ENCODE results near the gene RAD51D. TPM values are rescaled to one million over a fixed set of nuclear protein-coding genes. Genes with fewer than 3 reads are reported as not detected.
"Not testable (repeated sequence)": the region's sequence is repeated elsewhere in the genome, so short reads cannot be mapped to it uniquely, and the experiment has no call there.

The RAD51D gene
- total and polyA plus RNA-seq, 3 experiments from 2014 or later: 11.9 to 29.8 (median 27.5) TPM

- Mint-ChIP-seq H3K4me1 (peaks cover 0 to 5% (median 0%) of the 10 kb centered on the region in 3 donors), H3K27ac (peak overlapping the region in 1 of 8 donors; percentile 74), H3K36me3 (peaks cover 15 to 76% (median 32%) of the 10 kb centered on the region in 3 donors), H3K27me3 (no peaks in the 10 kb centered on the region), H3K9me3 (no peaks in the 10 kb centered on the region), H3K4me3 (no peak overlapping the region)
- Histone ChIP-seq H3K27ac (ENCODE audit: low read depth, low read length) (no peak overlapping the region), H3K4me1 (ENCODE audit: insufficient read depth, low read length) (no peaks in the 10 kb centered on the region), H3K9me3 (ENCODE audit: low read length) (no peaks in the 10 kb centered on the region), H3K36me3 (ENCODE audit: insufficient read depth, low read length) (peaks cover 8% of the 10 kb centered on the region), H3K4me3 (ENCODE audit: low read length) (no peak overlapping the region), H3K27me3 (ENCODE audit: insufficient read depth, low read length, poor library complexity, severe bottlenecking) (no peaks in the 10 kb centered on the region)
- POLR2A ChIA-PET: no interaction called here
- no peak for DNase-seq
- CTCF ChIA-PET: interaction anchor here (0.9 to 2.1 kb wide), 2 partner anchors 12 to 18 kb away, joined by 4 to 8 read pairs; partner anchors contain the start of gene RAD51D
Observed at GRCh38 chr17:35101725-35102124, 17.9 kb downstream of the RAD51D start.

GRCh38 chr17:35101036-35101435 lies 18.6 kb downstream of the RAD51D start:
- CTCF ChIA-PET: interaction anchor here (1.5 kb wide), 1 partner anchor 11 kb away, joined by 5 read pairs; no protein-coding TSS in a partner anchor
- H3K4me3 Mint-ChIP-seq: no peak overlapping the region
- peaks cover 3 to 12% (median 5%) of the 10 kb centered on the region in 3 donors for H3K4me1 Mint-ChIP-seq
- Histone ChIP-seq H3K36me3 (ENCODE audit: insufficient read depth, low read length) (peaks cover 5% of the 10 kb centered on the region), H3K9me3 (ENCODE audit: low read length) (no peaks in the 10 kb centered on the region), H3K27me3 (ENCODE audit: insufficient read depth, low read length, poor library complexity, severe bottlenecking) (no peaks in the 10 kb centered on the region), H3K27ac (ENCODE audit: low read depth, low read length) (no peak overlapping the region), H3K4me1 (ENCODE audit: insufficient read depth, low read length) (no peaks in the 10 kb centered on the region), H3K4me3 (ENCODE audit: low read length) (no peak overlapping the region)
- H3K27ac Mint-ChIP-seq: peak overlapping the region in 1 of 8 donors; percentile 36
- H3K36me3 Mint-ChIP-seq: peaks cover 8 to 69% (median 25%) of the 10 kb centered on the region in 3 donors
- POLR2A ChIA-PET: no interaction called here
- DNase-seq: no peak
- no peaks in the 10 kb centered on the region for H3K9me3 Mint-ChIP-seq
- no peaks in the 10 kb centered on the region for H3K27me3 Mint-ChIP-seq

GRCh38 chr17:35099908-35100307 lies 19.8 kb downstream of the RAD51D start:
- Histone ChIP-seq H3K27ac (ENCODE audit: low read depth, low read length) (no peak overlapping the region), H3K9me3 (ENCODE audit: low read length) (no peaks in the 10 kb centered on the region), H3K36me3 (ENCODE audit: insufficient read depth, low read length) (no peaks in the 10 kb centered on the region), H3K4me1 (ENCODE audit: insufficient read depth, low read length) (no peaks in the 10 kb centered on the region), H3K4me3 (ENCODE audit: low read length) (no peak overlapping the region), H3K27me3 (ENCODE audit: insufficient read depth, low read length, poor library complexity, severe bottlenecking) (no peaks in the 10 kb centered on the region)
- peaks cover 4 to 59% (median 17%) of the 10 kb centered on the region in 3 donors for H3K36me3 Mint-ChIP-seq
- H3K9me3 Mint-ChIP-seq: no peaks in the 10 kb centered on the region
- H3K4me1 Mint-ChIP-seq: peaks cover 3 to 12% (median 5%) of the 10 kb centered on the region in 3 donors
- no peaks in the 10 kb centered on the region for H3K27me3 Mint-ChIP-seq
- peak overlapping the region in 1 of 8 donors; percentile 40 for H3K27ac Mint-ChIP-seq
- H3K4me3 Mint-ChIP-seq: no peak overlapping the region
- POLR2A ChIA-PET: no interaction called here
- CTCF ChIA-PET: interaction anchor here (1.5 kb wide), 1 partner anchor 10 kb away, joined by 5 read pairs; no protein-coding TSS in a partner anchor
- DNase-seq: no peak

- ChIA-PET CTCF (interaction anchor here (1.0 to 1.6 kb wide), 2 partner anchors 8 to 21 kb away, joined by 3 to 7 read pairs; no protein-coding TSS in a partner anchor), POLR2A (no interaction called here)
- H3K36me3 ChIP-seq (ENCODE audit: insufficient read depth, low read length): no peaks in the 10 kb centered on the region
- no peaks in the 10 kb centered on the region for H3K9me3 ChIP-seq (ENCODE audit: low read length)
- Mint-ChIP-seq H3K4me1 (peaks cover 3 to 8% (median 5%) of the 10 kb centered on the region in 3 donors), H3K27me3 (no peaks in the 10 kb centered on the region), H3K27ac (peak overlapping the region in 2 of 8 donors; percentile 20 to 68), H3K36me3 (peaks cover 4 to 43% (median 11%) of the 10 kb centered on the region in 3 donors), H3K4me3 (no peak overlapping the region), H3K9me3 (no peaks in the 10 kb centered on the region)
- H3K27me3 ChIP-seq (ENCODE audit: insufficient read depth, low read length, poor library complexity, severe bottlenecking): no peaks in the 10 kb centered on the region
- H3K4me1 ChIP-seq (ENCODE audit: insufficient read depth, low read length): no peaks in the 10 kb centered on the region
- no peak for DNase-seq
- no peak overlapping the region for H3K27ac ChIP-seq (ENCODE audit: low read depth, low read length)
- no peak overlapping the region for H3K4me3 ChIP-seq (ENCODE audit: low read length)
Observed at GRCh38 chr17:35097776-35098175, 21.9 kb downstream of the RAD51D start.

- H3K9me3 ChIP-seq (ENCODE audit: low read length): no peaks in the 10 kb centered on the region
- peaks cover 5 to 12% (median 9%) of the 10 kb centered on the region in 3 donors for H3K4me1 Mint-ChIP-seq
- no peaks in the 10 kb centered on the region for H3K9me3 Mint-ChIP-seq
- H3K27me3 ChIP-seq (ENCODE audit: insufficient read depth, low read length, poor library complexity, severe bottlenecking): no peaks in the 10 kb centered on the region
- no peaks in the 10 kb centered on the region for H3K4me1 ChIP-seq (ENCODE audit: insufficient read depth, low read length)
- peaks cover 4 to 24% (median 10%) of the 10 kb centered on the region in 3 donors for H3K36me3 Mint-ChIP-seq
- H3K36me3 ChIP-seq (ENCODE audit: insufficient read depth, low read length): no peaks in the 10 kb centered on the region
- no peak for DNase-seq
- H3K27ac Mint-ChIP-seq: no peak overlapping the region
- CTCF ChIA-PET: interaction anchor here (1.0 kb wide), 1 partner anchor 73 kb away, joined by 3 read pairs; no protein-coding TSS in a partner anchor
- no peak overlapping the region for H3K4me3 ChIP-seq (ENCODE audit: low read length)
- H3K27me3 Mint-ChIP-seq: no peaks in the 10 kb centered on the region
- H3K4me3 Mint-ChIP-seq: no peak overlapping the region
- POLR2A ChIA-PET: no interaction called here
- H3K27ac ChIP-seq (ENCODE audit: low read depth, low read length): no peak overlapping the region
Observed at GRCh38 chr17:35095741-35096140, 23.9 kb downstream of the RAD51D start.

- no peaks in the 10 kb centered on the region for H3K36me3 ChIP-seq (ENCODE audit: insufficient read depth, low read length)
- no peak for DNase-seq
- peak overlapping the region in 1 of 8 donors; percentile 23 for H3K27ac Mint-ChIP-seq
- H3K27me3 ChIP-seq (ENCODE audit: insufficient read depth, low read length, poor library complexity, severe bottlenecking): no peaks in the 10 kb centered on the region
- H3K27ac ChIP-seq (ENCODE audit: low read depth, low read length): no peak overlapping the region
- no peaks in the 10 kb centered on the region for H3K27me3 Mint-ChIP-seq
- peaks cover 4 to 16% (median 5%) of the 10 kb centered on the region in 3 donors for H3K36me3 Mint-ChIP-seq
- CTCF ChIA-PET: no interaction called here
- H3K4me1 ChIP-seq (ENCODE audit: insufficient read depth, low read length): peaks cover 4% of the 10 kb centered on the region
- POLR2A ChIA-PET: no interaction called here
- H3K4me3 Mint-ChIP-seq: no peak overlapping the region
- no peaks in the 10 kb centered on the region for H3K9me3 ChIP-seq (ENCODE audit: low read length)
- no peaks in the 10 kb centered on the region for H3K9me3 Mint-ChIP-seq
- no peak overlapping the region for H3K4me3 ChIP-seq (ENCODE audit: low read length)
- peaks cover 9 to 16% (median 15%) of the 10 kb centered on the region in 3 donors for H3K4me1 Mint-ChIP-seq
Observed at GRCh38 chr17:35094902-35095301, 24.8 kb downstream of the RAD51D start.

- DNase-seq; H3K27me3 Mint-ChIP-seq; H3K27me3 ChIP-seq (ENCODE audit: insufficient read depth, low read length, poor library complexity, severe bottlenecking); H3K27ac ChIP-seq (ENCODE audit: low read depth, low read length); H3K9me3 ChIP-seq (ENCODE audit: low read length); H3K36me3 ChIP-seq (ENCODE audit: insufficient read depth, low read length); POLR2A ChIA-PET; H3K9me3 Mint-ChIP-seq; H3K4me3 ChIP-seq (ENCODE audit: low read length): not testable (repeated sequence)
- Mint-ChIP-seq H3K36me3 (peaks cover 0 to 13% (median 0%) of the 10 kb centered on the region in 3 donors), H3K4me3 (peak overlapping the region in 2 of 7 donors; percentile 32 to 70), H3K4me1 (peaks cover 35 to 42% (median 37%) of the 10 kb centered on the region in 3 donors), H3K27ac (peak overlapping the region in 3 of 8 donors; percentile 73 to 92 (median 88))
- H3K4me1 ChIP-seq (ENCODE audit: insufficient read depth, low read length): peaks cover 28% of the 10 kb centered on the region
- CTCF ChIA-PET: interaction anchor here (1.3 to 3.0 kb wide), 7 partner anchors 10 to 110 kb away, joined by 3 to 25 read pairs (median 7); partner anchors contain the start of genes LIG3 and RAD51D
Observed at GRCh38 chr17:35090707-35091106, 29.0 kb downstream of the RAD51D start.

- peaks cover 29% of the 10 kb centered on the region for H3K4me1 ChIP-seq (ENCODE audit: insufficient read depth, low read length)
- H3K4me3 ChIP-seq (ENCODE audit: low read length): peak overlapping the region; percentile 96
- Mint-ChIP-seq H3K9me3 (no peaks in the 10 kb centered on the region), H3K27ac (peak overlapping the region; percentile 90 to 98 (median 95)), H3K4me1 (peaks cover 43 to 52% (median 47%) of the 10 kb centered on the region in 3 donors), H3K4me3 (peak overlapping the region; percentile 87 to 96 (median 92)), H3K27me3 (no peaks in the 10 kb centered on the region), H3K36me3 (peaks cover 0 to 15% (median 0%) of the 10 kb centered on the region in 3 donors)
- peak overlapping the region; percentile 84 for H3K27ac ChIP-seq (ENCODE audit: low read depth, low read length)
- DNase-seq: peak in 3 of 5 donors; percentile 3 to 52 (median 22)
- H3K9me3 ChIP-seq (ENCODE audit: low read length): no peaks in the 10 kb centered on the region
- no peaks in the 10 kb centered on the region for H3K27me3 ChIP-seq (ENCODE audit: insufficient read depth, low read length, poor library complexity, severe bottlenecking)
- ChIA-PET CTCF (interaction anchor here (0.8 to 3.0 kb wide), 31 partner anchors 9 to 530 kb away, joined by 3 to 25 read pairs (median 5); partner anchors contain the start of genes LIG3, RAD51D and RFFL), POLR2A (interaction anchor here (0.7 to 1.6 kb wide), 8 partner anchors 12 to 67 kb away, joined by 3 to 8 read pairs (median 4); partner anchors contain the start of genes RAD51D and RFFL)
- no peaks in the 10 kb centered on the region for H3K36me3 ChIP-seq (ENCODE audit: insufficient read depth, low read length)
Observed at GRCh38 chr17:35089586-35090296, 29.9 kb downstream of the RAD51D start.

All from CD8-positive, alpha-beta memory T cell (primary cell).